ENCODE measurements around the gene CENPU.

CENPU gene

DNA sequence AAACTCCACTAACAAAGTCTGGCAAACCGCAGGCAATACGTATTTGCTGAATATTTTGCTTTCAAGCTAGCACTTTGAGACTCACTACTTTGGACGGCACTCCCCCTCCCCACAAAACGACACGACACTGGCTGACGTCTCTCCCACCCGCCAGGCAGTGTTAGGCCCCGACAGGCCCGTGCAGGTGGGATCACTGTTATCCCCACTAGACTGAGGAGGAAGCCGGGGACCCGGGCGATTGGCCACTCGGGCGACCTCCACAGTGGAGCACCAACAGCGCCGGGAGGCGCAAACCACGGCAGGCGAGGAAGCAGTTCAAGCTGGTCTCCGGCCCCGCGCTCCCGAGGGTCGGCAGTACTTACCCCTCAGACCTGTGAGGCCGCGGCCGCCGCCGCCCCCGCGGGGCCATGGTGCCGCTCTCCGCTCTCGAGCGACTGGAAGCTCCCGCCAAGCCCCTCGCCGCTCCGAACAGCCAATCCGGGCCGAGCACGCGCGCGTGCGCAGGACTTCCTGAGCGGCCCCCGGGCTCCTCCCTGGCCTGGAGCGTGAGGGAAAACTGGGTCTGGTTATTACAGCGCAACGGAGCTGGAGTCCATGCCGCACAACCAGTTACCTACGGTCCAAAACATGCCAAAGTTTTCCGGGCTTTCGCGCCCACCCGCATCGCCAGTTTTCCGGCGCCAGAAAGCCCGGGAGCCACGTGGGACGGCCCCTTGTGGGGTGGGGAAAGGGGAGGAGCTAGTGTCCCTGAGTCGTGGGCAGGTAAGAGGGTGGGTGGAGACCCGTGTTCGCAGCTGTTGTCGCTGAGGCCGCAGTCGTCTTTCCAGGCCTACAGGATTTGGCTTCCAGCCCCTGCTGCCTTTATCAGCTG is at the start of gene CENPU:
Gene CENPU, minus strand, starts transcription at position 443 of the 871 bp plus-strand sequence. Its CDS starts 34 bp downstream, at position 409.
- TF ChIP-seq NFIC (IDR thresholded peaks at IDR 0.05): peak; percentile 75
- peak; percentile 70 for TF ChIP-seq ZBTB7A (IDR thresholded peaks at IDR 0.05; ENCODE audit: low read depth)
- peak; percentile 57; the same call in 1 of the 2 replicates for TF ChIP-seq FOXM1 (IDR thresholded peaks at IDR 0.05; ENCODE audit: borderline replicate concordance, low read depth)
- TF ChIP-seq TEAD4 (IDR thresholded peaks at IDR 0.05): peak; percentile 87
- TF ChIP-seq CEBPB (IDR thresholded peaks at IDR 0.05): peak; percentile 64
- TF ChIP-seq YY1 (IDR thresholded peaks at IDR 0.05; ENCODE audit: low read depth): peak; percentile 88
- TF ChIP-seq TAF1 (IDR thresholded peaks at IDR 0.05; ENCODE audit: low read depth): peak; percentile 78; the same call in 1 of the 2 replicates
- no peak for TF ChIP-seq EP300 (IDR thresholded peaks at IDR 0.05; ENCODE audit: borderline replicate concordance)
- TF ChIP-seq, protein P1, sequence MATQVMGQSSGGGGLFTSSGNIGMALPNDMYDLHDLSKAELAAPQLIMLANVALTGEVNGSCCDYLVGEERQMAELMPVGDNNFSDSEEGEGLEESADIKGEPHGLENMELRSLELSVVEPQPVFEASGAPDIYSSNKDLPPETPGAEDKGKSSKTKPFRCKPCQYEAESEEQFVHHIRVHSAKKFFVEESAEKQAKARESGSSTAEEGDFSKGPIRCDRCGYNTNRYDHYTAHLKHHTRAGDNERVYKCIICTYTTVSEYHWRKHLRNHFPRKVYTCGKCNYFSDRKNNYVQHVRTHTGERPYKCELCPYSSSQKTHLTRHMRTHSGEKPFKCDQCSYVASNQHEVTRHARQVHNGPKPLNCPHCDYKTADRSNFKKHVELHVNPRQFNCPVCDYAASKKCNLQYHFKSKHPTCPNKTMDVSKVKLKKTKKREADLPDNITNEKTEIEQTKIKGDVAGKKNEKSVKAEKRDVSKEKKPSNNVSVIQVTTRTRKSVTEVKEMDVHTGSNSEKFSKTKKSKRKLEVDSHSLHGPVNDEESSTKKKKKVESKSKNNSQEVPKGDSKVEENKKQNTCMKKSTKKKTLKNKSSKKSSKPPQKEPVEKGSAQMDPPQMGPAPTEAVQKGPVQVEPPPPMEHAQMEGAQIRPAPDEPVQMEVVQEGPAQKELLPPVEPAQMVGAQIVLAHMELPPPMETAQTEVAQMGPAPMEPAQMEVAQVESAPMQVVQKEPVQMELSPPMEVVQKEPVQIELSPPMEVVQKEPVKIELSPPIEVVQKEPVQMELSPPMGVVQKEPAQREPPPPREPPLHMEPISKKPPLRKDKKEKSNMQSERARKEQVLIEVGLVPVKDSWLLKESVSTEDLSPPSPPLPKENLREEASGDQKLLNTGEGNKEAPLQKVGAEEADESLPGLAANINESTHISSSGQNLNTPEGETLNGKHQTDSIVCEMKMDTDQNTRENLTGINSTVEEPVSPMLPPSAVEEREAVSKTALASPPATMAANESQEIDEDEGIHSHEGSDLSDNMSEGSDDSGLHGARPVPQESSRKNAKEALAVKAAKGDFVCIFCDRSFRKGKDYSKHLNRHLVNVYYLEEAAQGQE (IDR thresholded peaks at IDR 0.05; ENCODE audit: low read depth): no peak
- TF ChIP-seq CREB1 (IDR thresholded peaks at IDR 0.05; ENCODE audit: low read depth): peak; percentile 60
- TF ChIP-seq TCF12 (IDR thresholded peaks at IDR 0.05; ENCODE audit: low read depth): peak; percentile 85
- TF ChIP-seq, protein P2, sequence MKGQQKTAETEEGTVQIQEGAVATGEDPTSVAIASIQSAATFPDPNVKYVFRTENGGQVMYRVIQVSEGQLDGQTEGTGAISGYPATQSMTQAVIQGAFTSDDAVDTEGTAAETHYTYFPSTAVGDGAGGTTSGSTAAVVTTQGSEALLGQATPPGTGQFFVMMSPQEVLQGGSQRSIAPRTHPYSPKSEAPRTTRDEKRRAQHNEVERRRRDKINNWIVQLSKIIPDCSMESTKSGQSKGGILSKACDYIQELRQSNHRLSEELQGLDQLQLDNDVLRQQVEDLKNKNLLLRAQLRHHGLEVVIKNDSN (IDR thresholded peaks at IDR 0.05): peak; percentile 87
- TF ChIP-seq RAD21 (IDR thresholded peaks at IDR 0.05; ENCODE audit: low read depth): no peak
- TF ChIP-seq, protein P3, sequence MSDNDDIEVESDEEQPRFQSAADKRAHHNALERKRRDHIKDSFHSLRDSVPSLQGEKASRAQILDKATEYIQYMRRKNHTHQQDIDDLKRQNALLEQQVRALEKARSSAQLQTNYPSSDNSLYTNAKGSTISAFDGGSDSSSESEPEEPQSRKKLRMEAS (IDR thresholded peaks at IDR 0.05): peak; percentile 94
- TF ChIP-seq EGR1 (IDR thresholded peaks at IDR 0.05): peak; percentile 63

- TF ChIP-seq EGR1 (IDR thresholded peaks at IDR 0.05) (no peak), CEBPB (IDR thresholded peaks at IDR 0.05) (no peak), EP300 (IDR thresholded peaks at IDR 0.05; ENCODE audit: borderline replicate concordance) (no peak), RAD21 (IDR thresholded peaks at IDR 0.05; ENCODE audit: low read depth) (no peak), TEAD4 (IDR thresholded peaks at IDR 0.05) (no peak), NFIC (IDR thresholded peaks at IDR 0.05) (no peak), CREB1 (IDR thresholded peaks at IDR 0.05; ENCODE audit: low read depth) (no peak), FOXM1 (IDR thresholded peaks at IDR 0.05; ENCODE audit: borderline replicate concordance, low read depth) (no peak), YY1 (IDR thresholded peaks at IDR 0.05; ENCODE audit: low read depth) (no peak), TAF1 (IDR thresholded peaks at IDR 0.05; ENCODE audit: low read depth) (no peak), TCF12 (IDR thresholded peaks at IDR 0.05; ENCODE audit: low read depth) (no peak), ZBTB7A (IDR thresholded peaks at IDR 0.05; ENCODE audit: low read depth) (no peak)
- TF ChIP-seq, protein P2 (IDR thresholded peaks at IDR 0.05): no peak
- TF ChIP-seq, protein P1 (IDR thresholded peaks at IDR 0.05; ENCODE audit: low read depth): no peak
- TF ChIP-seq, protein P3 (IDR thresholded peaks at IDR 0.05): no peak
Observed at GRCh38 chr4:184782731-184783373, 49.0 kb upstream of the CENPU start.

GRCh38 chr4:184778325-184778724 is 44.4 kb upstream of the CENPU start:
- TF ChIP-seq FOXM1 (IDR thresholded peaks at IDR 0.05; ENCODE audit: borderline replicate concordance, low read depth) (no peak), CEBPB (IDR thresholded peaks at IDR 0.05) (no peak), NFIC (IDR thresholded peaks at IDR 0.05) (no peak), RAD21 (IDR thresholded peaks at IDR 0.05; ENCODE audit: low read depth) (no peak), EGR1 (IDR thresholded peaks at IDR 0.05) (no peak), TCF12 (IDR thresholded peaks at IDR 0.05; ENCODE audit: low read depth) (no peak), YY1 (IDR thresholded peaks at IDR 0.05; ENCODE audit: low read depth) (no peak), TEAD4 (IDR thresholded peaks at IDR 0.05) (no peak), TAF1 (IDR thresholded peaks at IDR 0.05; ENCODE audit: low read depth) (no peak), CREB1 (IDR thresholded peaks at IDR 0.05; ENCODE audit: low read depth) (no peak), ZBTB7A (IDR thresholded peaks at IDR 0.05; ENCODE audit: low read depth) (no peak), EP300 (IDR thresholded peaks at IDR 0.05; ENCODE audit: borderline replicate concordance) (no peak)
- TF ChIP-seq, protein P2 (IDR thresholded peaks at IDR 0.05): no peak
- TF ChIP-seq, protein P3 (IDR thresholded peaks at IDR 0.05): no peak
- TF ChIP-seq, protein P1 (IDR thresholded peaks at IDR 0.05; ENCODE audit: low read depth): no peak
